ENCODE measurements around the gene LDHAL6B.

Gene LDHAL6B

GRCh38 chr15:59194639-59195325, 11.9 kb upstream of the LDHAL6B start:
- DNase-seq: no peak
- Histone ChIP-seq H3K9me3 (ENCODE audit: control insufficient read depth, low read length) (no peaks in the 10 kb centered on the region), H3K4me3 (ENCODE audit: insufficient read depth, low read depth, low read length, poor library complexity, severe bottlenecking) (no peak overlapping the region), H3K4me1 (ENCODE audit: control insufficient read depth, insufficient read depth, low read length, poor library complexity, severe bottlenecking) (no peaks in the 10 kb centered on the region), H3K36me3 (ENCODE audit: control insufficient read depth, insufficient read depth, low read length) (no peaks in the 10 kb centered on the region), H3K27ac (ENCODE audit: insufficient read depth, low read length, poor library complexity, severe bottlenecking) (no peak overlapping the region), H3K27me3 (replicated peaks; ENCODE audit: control insufficient read depth, insufficient read depth, low read length, poor library complexity, severe bottlenecking) (peaks cover 3% of the 10 kb centered on the region)

GRCh38 chr15:59196416-59196815, 10.2 kb upstream of the LDHAL6B start:
- Histone ChIP-seq H3K4me1 (ENCODE audit: control insufficient read depth, insufficient read depth, low read length, poor library complexity, severe bottlenecking) (no peaks in the 10 kb centered on the region), H3K36me3 (ENCODE audit: control insufficient read depth, insufficient read depth, low read length) (no peaks in the 10 kb centered on the region), H3K4me3 (ENCODE audit: insufficient read depth, low read depth, low read length, poor library complexity, severe bottlenecking) (no peak overlapping the region), H3K9me3 (ENCODE audit: control insufficient read depth, low read length) (no peaks in the 10 kb centered on the region), H3K27ac (ENCODE audit: insufficient read depth, low read length, poor library complexity, severe bottlenecking) (no peak overlapping the region), H3K27me3 (replicated peaks; ENCODE audit: control insufficient read depth, insufficient read depth, low read length, poor library complexity, severe bottlenecking) (peaks cover 1% of the 10 kb centered on the region)
- DNase-seq: no peak

- no peaks in the 10 kb centered on the region for H3K27me3 ChIP-seq (replicated peaks; ENCODE audit: control insufficient read depth, insufficient read depth, low read length, poor library complexity, severe bottlenecking)
- H3K36me3 ChIP-seq (ENCODE audit: control insufficient read depth, insufficient read depth, low read length): no peaks in the 10 kb centered on the region
- no peaks in the 10 kb centered on the region for H3K4me1 ChIP-seq (ENCODE audit: control insufficient read depth, insufficient read depth, low read length, poor library complexity, severe bottlenecking)
- no peaks in the 10 kb centered on the region for H3K9me3 ChIP-seq (ENCODE audit: control insufficient read depth, low read length)
- DNase-seq: no peak
- H3K4me3 ChIP-seq (ENCODE audit: insufficient read depth, low read depth, low read length, poor library complexity, severe bottlenecking): no peak overlapping the region
- no peak overlapping the region for H3K27ac ChIP-seq (ENCODE audit: insufficient read depth, low read length, poor library complexity, severe bottlenecking)
Measured at GRCh38 chr15:59197454-59197853, 9.2 kb upstream of the LDHAL6B start.

- H3K27me3 ChIP-seq (replicated peaks; ENCODE audit: control insufficient read depth, insufficient read depth, low read length, poor library complexity, severe bottlenecking): no peaks in the 10 kb centered on the region
- H3K4me3 ChIP-seq (ENCODE audit: insufficient read depth, low read depth, low read length, poor library complexity, severe bottlenecking): no peak overlapping the region
- H3K27ac ChIP-seq (ENCODE audit: insufficient read depth, low read length, poor library complexity, severe bottlenecking): no peak overlapping the region
- H3K9me3 ChIP-seq (ENCODE audit: control insufficient read depth, low read length): no peaks in the 10 kb centered on the region
- no peaks in the 10 kb centered on the region for H3K36me3 ChIP-seq (ENCODE audit: control insufficient read depth, insufficient read depth, low read length)
- no peak for DNase-seq
- no peaks in the 10 kb centered on the region for H3K4me1 ChIP-seq (ENCODE audit: control insufficient read depth, insufficient read depth, low read length, poor library complexity, severe bottlenecking)
Measured at GRCh38 chr15:59199626-59200465, 6.8 kb upstream of the LDHAL6B start.

GRCh38 chr15:59200560-59200959, 6.1 kb upstream of the LDHAL6B start:
- Histone ChIP-seq H3K4me3 (ENCODE audit: insufficient read depth, low read depth, low read length, poor library complexity, severe bottlenecking) (no peak overlapping the region), H3K27me3 (replicated peaks; ENCODE audit: control insufficient read depth, insufficient read depth, low read length, poor library complexity, severe bottlenecking) (no peaks in the 10 kb centered on the region), H3K4me1 (ENCODE audit: control insufficient read depth, insufficient read depth, low read length, poor library complexity, severe bottlenecking) (no peaks in the 10 kb centered on the region), H3K27ac (ENCODE audit: insufficient read depth, low read length, poor library complexity, severe bottlenecking) (no peak overlapping the region), H3K9me3 (ENCODE audit: control insufficient read depth, low read length) (no peaks in the 10 kb centered on the region), H3K36me3 (ENCODE audit: control insufficient read depth, insufficient read depth, low read length) (no peaks in the 10 kb centered on the region)
- no peak for DNase-seq

- Histone ChIP-seq H3K4me3 (ENCODE audit: insufficient read depth, low read depth, low read length, poor library complexity, severe bottlenecking) (no peak overlapping the region), H3K27ac (ENCODE audit: insufficient read depth, low read length, poor library complexity, severe bottlenecking) (no peak overlapping the region), H3K27me3 (replicated peaks; ENCODE audit: control insufficient read depth, insufficient read depth, low read length, poor library complexity, severe bottlenecking) (no peaks in the 10 kb centered on the region), H3K9me3 (ENCODE audit: control insufficient read depth, low read length) (no peaks in the 10 kb centered on the region), H3K36me3 (ENCODE audit: control insufficient read depth, insufficient read depth, low read length) (no peaks in the 10 kb centered on the region), H3K4me1 (ENCODE audit: control insufficient read depth, insufficient read depth, low read length, poor library complexity, severe bottlenecking) (no peaks in the 10 kb centered on the region)
- no peak for DNase-seq
Measured at GRCh38 chr15:59203008-59203407, 3.6 kb upstream of the LDHAL6B start.

- no peak overlapping the region for H3K4me3 ChIP-seq (ENCODE audit: insufficient read depth, low read depth, low read length, poor library complexity, severe bottlenecking)
- no peak for DNase-seq
- no peaks in the 10 kb centered on the region for H3K27me3 ChIP-seq (replicated peaks; ENCODE audit: control insufficient read depth, insufficient read depth, low read length, poor library complexity, severe bottlenecking)
- H3K4me1 ChIP-seq (ENCODE audit: control insufficient read depth, insufficient read depth, low read length, poor library complexity, severe bottlenecking): no peaks in the 10 kb centered on the region
- H3K27ac ChIP-seq (ENCODE audit: insufficient read depth, low read length, poor library complexity, severe bottlenecking): no peak overlapping the region
- H3K36me3 ChIP-seq (ENCODE audit: control insufficient read depth, insufficient read depth, low read length): no peaks in the 10 kb centered on the region
- H3K9me3 ChIP-seq (ENCODE audit: control insufficient read depth, low read length): no peaks in the 10 kb centered on the region
Measured at GRCh38 chr15:59203657-59204056, 3.0 kb upstream of the LDHAL6B start.

- no peak for DNase-seq
- Histone ChIP-seq H3K4me1 (ENCODE audit: control insufficient read depth, insufficient read depth, low read length, poor library complexity, severe bottlenecking) (no peaks in the 10 kb centered on the region), H3K27ac (ENCODE audit: insufficient read depth, low read length, poor library complexity, severe bottlenecking) (no peak overlapping the region), H3K4me3 (ENCODE audit: insufficient read depth, low read depth, low read length, poor library complexity, severe bottlenecking) (no peak overlapping the region), H3K36me3 (ENCODE audit: control insufficient read depth, insufficient read depth, low read length) (no peaks in the 10 kb centered on the region), H3K27me3 (replicated peaks; ENCODE audit: control insufficient read depth, insufficient read depth, low read length, poor library complexity, severe bottlenecking) (no peaks in the 10 kb centered on the region), H3K9me3 (ENCODE audit: control insufficient read depth, low read length) (no peaks in the 10 kb centered on the region)
Measured at GRCh38 chr15:59205839-59206622, 612 bp upstream of the LDHAL6B start.

- H3K9me3 ChIP-seq (ENCODE audit: control insufficient read depth, low read length): no peaks in the 10 kb centered on the region
- DNase-seq: no peak
- no peaks in the 10 kb centered on the region for H3K4me1 ChIP-seq (ENCODE audit: control insufficient read depth, insufficient read depth, low read length, poor library complexity, severe bottlenecking)
- H3K36me3 ChIP-seq (ENCODE audit: control insufficient read depth, insufficient read depth, low read length): no peaks in the 10 kb centered on the region
- no peak overlapping the region for H3K4me3 ChIP-seq (ENCODE audit: insufficient read depth, low read depth, low read length, poor library complexity, severe bottlenecking)
- no peaks in the 10 kb centered on the region for H3K27me3 ChIP-seq (replicated peaks; ENCODE audit: control insufficient read depth, insufficient read depth, low read length, poor library complexity, severe bottlenecking)
- no peak overlapping the region for H3K27ac ChIP-seq (ENCODE audit: insufficient read depth, low read length, poor library complexity, severe bottlenecking)
Measured at GRCh38 chr15:59208613-59209249, 2.1 kb downstream of the LDHAL6B start.
